GM21515 (cell line): ENCODE results near the gene LRRC3B.

Experiments used
- ATAC-seq: cut with Tn5 transposase; IDR thresholded peaks from one replicate; pipeline ENCODE4 v1.9.1; 2021; ENCODE audit not compliant: unreplicated experiment

The LRRC3B gene

GRCh38 chr3:26630669-26631389 lies 8.3 kb downstream of the LRRC3B start:
- ATAC-seq = no peak

DNA sequence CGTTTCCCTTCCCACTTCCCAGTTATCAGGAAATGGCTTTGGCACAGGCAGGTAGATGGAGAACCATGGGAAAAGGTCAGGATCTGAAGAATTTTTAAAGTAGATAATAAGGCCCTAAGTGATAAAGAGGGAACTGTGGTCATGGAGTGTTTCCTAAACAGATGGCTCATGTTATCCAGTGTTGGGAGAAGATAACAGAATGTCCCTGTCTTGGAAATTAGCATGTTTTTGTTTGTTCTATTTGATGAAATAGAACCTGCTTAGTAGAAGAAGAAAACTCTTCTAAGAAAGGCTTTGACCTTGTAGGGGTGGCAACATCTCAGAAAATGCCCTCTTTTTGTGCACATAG lies 8.8 kb downstream of the LRRC3B start:
- ATAC-seq = no peak

GRCh38 chr3:26634601-26635000 lies 12.0 kb downstream of the LRRC3B start:
- no peak for ATAC-seq

DNA sequence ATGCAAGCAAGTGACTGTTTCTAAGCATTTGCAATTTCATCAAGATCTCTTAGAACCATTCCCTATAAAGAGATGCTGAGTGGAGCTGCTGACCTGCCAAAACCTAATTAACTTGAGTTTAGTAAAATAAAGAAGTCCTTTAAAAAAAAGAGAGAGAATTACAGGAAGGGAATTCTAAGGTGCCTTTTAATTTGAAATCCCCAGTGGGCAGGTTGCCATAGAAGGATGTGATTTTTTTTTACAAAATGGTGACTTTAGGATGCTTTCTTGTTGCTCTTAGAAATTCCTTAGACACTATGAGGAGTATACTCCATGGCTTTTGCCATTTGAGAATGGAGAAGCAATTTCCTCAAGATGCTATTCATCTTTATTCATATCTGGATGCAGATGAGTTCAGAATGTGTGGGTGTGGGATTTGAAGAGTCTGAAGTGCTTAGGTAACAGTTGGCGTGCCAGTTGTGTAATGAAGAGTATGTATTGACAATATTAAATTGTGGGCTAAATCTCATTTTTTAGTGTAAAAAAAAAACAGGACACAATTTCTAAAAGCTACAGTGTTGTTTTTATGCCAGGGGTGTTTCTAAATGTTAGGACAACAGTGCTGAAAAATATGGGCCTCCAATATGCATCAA lies 13.6 kb downstream of the LRRC3B start:
- ATAC-seq = no peak

- ATAC-seq = no peak
Measured at GRCh38 chr3:26637698-26638097, 15.1 kb downstream of the LRRC3B start.

DNA sequence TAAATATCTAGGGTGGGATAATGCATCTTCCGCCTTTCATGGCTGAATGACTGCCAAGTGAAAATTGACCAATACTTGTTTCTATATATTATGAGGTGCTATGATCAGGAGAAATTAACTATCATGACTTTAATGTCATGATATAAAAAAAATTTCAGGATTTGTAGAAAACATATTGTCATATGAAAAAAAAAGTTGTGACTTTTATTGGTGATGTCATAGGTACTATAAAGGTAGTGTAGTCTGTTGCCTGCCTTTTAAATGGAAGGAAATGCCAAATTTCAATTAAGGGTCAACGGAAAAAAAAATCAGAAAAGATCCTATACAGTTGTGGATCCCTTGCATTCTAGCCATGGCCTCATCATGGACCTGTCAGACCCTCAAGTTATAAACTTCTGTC lies 15.5 kb downstream of the LRRC3B start:
- ATAC-seq = no peak

GRCh38 chr3:26639339-26639738 lies 16.8 kb downstream of the LRRC3B start:
- ATAC-seq = no peak

DNA sequence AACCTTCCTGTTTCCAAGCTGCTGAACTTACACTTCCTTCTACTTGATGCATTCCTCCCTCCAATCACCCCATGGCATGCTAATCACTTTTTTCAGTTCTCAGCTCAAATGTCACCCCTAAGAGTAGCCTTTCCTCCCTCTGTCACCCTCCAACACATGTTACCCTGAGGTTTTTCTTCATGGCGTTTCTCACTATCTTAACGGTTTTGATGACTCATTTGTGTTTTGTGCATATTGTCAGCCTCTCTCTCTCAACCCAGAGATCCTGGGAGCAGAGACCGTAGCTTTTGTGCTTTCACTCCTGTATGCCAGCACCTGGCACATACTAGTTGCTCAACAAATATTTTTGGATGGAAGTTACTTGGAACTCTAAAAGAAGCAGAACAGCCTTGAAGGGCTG lies 24.5 kb downstream of the LRRC3B start:
- no peak for ATAC-seq

GRCh38 chr3:26648461-26648860 lies 25.9 kb downstream of the LRRC3B start:
- no peak for ATAC-seq

DNA sequence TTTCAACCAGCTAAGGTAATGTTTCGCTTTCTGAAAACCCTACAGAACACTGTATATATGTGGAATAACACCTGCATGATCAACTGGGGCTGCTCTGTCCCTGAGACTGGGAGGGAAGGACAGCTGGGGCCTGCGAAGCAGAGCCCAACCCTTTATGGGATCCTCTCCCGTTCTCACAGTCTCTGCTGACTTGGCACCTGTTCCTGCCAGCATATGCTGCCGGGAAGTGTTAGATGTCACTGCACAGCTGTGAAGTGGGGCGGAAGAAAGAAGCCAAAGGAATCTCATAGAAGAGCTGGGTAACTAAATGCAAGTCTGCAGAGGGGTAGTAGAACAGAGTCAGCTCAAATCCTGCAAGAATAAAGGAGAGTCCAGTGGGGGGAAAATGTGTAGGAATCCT lies 29.6 kb downstream of the LRRC3B start:
- ATAC-seq = no peak

GRCh38 chr3:26653811-26654425 lies 31.3 kb downstream of the LRRC3B start:
- no peak for ATAC-seq

DNA sequence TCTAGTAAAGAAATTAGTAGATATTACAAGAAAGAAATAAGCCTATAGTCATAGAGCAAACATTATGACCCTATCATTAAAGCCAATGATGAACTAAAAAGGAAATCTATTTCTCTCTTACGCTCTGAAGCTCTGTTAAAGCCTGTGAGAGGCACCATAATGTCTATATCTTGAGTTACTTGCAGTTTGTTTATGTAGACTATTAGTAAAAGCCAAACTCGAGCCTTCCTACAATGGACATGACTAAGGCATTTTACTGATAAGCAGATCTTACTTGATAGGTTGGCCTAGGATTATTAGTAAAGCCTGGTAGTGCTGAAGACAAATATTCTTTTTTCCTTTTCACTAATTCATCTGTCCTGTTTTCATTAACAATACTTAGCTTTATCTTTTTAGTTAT lies 32.7 kb downstream of the LRRC3B start:
- ATAC-seq = no peak

- no peak for ATAC-seq
Measured at GRCh38 chr3:26657348-26657976, 34.9 kb downstream of the LRRC3B start.

- no peak for ATAC-seq
Measured at GRCh38 chr3:26668171-26668570, 45.6 kb downstream of the LRRC3B start.

- ATAC-seq = no peak
Measured at GRCh38 chr3:26668696-26669095, 46.1 kb downstream of the LRRC3B start.

GRCh38 chr3:26675336-26675735 lies 52.8 kb downstream of the LRRC3B start:
- ATAC-seq = no peak

DNA sequence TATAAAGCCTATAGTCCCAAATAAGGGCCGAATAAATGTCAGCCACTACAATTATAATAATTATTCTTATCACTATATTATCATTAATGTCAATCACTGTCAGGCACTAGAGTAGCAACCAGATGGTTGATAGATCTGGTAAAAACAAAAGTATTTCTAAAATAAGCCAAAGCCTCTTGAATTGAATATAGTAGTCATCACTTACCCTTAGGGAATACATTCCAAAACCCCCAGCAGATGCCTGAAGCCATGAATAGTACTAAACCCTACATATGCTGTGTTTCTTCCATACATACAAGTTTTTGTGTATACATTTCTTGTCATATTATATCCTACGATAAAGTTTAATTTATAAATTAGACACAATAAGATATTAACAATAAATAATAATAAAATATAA lies 59.1 kb downstream of the LRRC3B start:
- no peak for ATAC-seq

- no peak for ATAC-seq
Measured at GRCh38 chr3:26682406-26682805, 59.8 kb downstream of the LRRC3B start.

- ATAC-seq = no peak
Measured at GRCh38 chr3:26683902-26684301, 61.3 kb downstream of the LRRC3B start.

DNA sequence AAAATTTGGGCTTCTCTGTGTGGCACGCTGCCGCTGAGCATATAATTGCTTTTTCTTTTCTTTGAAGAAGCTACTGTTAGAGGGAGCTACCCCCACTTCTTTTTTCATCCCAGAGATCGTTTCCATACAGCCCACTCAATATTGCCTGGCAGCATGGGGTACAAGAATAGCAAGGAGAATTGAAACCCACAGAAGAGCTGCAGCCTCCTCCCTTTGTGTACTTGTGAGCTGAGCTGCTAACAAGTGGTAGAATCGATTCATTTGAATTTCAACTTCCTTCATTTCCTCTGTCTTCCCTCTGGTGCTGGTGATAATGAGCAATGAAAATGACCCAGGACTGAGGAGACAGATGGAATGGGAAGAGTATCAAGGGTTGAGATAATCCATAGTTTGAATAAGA lies 64.9 kb downstream of the LRRC3B start:
- ATAC-seq = no peak

DNA sequence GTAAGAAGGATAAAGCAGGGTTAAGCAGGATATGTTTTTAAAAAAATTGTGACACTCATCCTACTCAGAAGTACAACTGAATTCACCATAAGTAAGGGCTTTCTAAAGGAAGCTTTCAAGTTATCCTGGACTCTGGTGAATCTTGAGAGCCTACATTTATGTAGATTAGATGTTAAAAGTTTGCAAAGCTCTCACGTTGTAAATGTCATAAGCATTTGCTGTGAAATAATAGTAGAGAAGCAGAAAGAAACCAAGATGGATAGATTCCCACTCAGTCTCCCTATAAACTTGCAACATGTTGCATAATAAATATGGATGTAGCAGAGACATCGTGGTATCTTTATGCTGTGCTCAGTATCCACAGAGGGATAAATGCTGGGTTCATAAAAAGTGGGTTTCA lies 77.0 kb downstream of the LRRC3B start:
- ATAC-seq = no peak

DNA sequence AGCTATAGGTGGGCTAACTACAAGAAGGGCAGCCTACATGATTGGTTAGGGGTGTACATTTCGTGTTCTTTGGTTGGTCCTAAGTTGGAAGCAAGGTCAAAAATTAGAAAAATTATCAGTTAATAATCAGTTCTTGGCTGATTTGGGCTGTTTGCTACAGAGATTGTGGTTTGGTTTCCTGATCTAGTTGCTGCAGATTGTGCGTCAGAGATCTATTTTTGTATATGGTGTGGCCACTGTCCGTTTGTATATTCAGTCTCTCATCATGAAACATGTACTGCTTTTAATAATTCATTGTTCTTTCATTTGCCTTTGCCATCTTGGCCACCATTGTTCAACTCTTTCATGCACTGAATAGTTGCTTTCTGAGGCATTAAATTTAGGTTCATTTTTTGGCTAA lies 80.9 kb downstream of the LRRC3B start:
- no peak for ATAC-seq
